ENCODE data around the gene BZW1.

Gene BZW1

DNA sequence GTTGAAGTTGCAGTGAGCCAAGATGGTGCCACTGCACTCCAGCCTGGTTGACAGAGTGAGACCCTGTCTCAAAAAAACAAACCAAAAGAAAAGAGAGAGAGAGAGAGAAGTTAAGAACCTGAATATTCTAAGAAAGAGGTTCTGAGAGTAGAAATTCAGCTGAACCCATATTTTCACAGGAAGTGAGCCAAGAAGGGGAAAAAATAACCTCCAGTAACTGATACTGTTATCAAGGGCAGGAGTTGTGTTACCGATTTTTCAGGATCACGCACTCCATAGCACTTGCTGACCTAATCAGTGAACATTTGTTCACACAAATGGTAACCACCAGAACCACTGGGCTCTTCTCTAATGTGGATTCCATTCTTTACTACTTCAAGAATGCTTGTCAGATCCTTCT, 39.1 kb upstream of the BZW1 start:
- DNase-seq (ENCODE audit: low read depth in 1 of 2, low spot score in 1 of 2), result no peak
- TF ChIP-seq, protein P1, sequence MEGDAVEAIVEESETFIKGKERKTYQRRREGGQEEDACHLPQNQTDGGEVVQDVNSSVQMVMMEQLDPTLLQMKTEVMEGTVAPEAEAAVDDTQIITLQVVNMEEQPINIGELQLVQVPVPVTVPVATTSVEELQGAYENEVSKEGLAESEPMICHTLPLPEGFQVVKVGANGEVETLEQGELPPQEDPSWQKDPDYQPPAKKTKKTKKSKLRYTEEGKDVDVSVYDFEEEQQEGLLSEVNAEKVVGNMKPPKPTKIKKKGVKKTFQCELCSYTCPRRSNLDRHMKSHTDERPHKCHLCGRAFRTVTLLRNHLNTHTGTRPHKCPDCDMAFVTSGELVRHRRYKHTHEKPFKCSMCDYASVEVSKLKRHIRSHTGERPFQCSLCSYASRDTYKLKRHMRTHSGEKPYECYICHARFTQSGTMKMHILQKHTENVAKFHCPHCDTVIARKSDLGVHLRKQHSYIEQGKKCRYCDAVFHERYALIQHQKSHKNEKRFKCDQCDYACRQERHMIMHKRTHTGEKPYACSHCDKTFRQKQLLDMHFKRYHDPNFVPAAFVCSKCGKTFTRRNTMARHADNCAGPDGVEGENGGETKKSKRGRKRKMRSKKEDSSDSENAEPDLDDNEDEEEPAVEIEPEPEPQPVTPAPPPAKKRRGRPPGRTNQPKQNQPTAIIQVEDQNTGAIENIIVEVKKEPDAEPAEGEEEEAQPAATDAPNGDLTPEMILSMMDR (IDR thresholded peaks at IDR 0.05; ENCODE audit: insufficient read depth, low read length), result no peak
- no peak for TF ChIP-seq POLR2AphosphoS5 (IDR thresholded peaks at IDR 0.05; ENCODE audit: low read depth)
- no peak for TF ChIP-seq REST (IDR thresholded peaks at IDR 0.05; ENCODE audit: insufficient replicate concordance, low read depth)
- TF ChIP-seq SPI1 (IDR thresholded peaks at IDR 0.05; ENCODE audit: borderline replicate concordance, low read depth), result no peak
- no peak for TF ChIP-seq GABPA (IDR thresholded peaks at IDR 0.05; ENCODE audit: low read depth)
- Histone ChIP-seq H3K27me3 (ENCODE audit: insufficient read depth, poor library complexity, severe bottlenecking) (no peaks in the 10 kb centered on the region), H3K4me3 (replicated peaks; ENCODE audit: insufficient read depth, low read length) (no peak overlapping the region), H3K27ac (replicated peaks) (no peak overlapping the region)

DNA sequence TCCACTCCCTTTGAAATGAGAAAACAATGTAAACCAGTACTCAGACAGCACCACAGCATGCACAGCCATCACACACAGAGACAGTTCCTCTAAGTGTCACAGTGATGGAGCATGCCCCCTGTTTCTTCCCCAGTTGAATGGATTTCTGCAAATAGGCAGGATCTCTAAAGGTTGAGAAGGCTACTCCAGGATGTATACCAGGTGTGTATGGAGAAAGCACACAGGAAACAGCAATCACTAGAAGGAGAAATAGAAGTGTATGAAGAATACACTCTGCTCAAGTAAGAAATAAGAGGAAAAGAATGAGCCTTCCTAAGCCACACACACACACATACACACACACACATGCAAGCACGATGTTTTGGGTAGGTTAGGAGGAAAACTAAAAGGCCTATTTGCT, 38.6 kb upstream of the BZW1 start:
- Histone ChIP-seq H3K27ac (replicated peaks) (no peak overlapping the region), H3K4me3 (replicated peaks; ENCODE audit: insufficient read depth, low read length) (no peak overlapping the region), H3K27me3 (ENCODE audit: insufficient read depth, poor library complexity, severe bottlenecking) (no peaks in the 10 kb centered on the region)
- no peak for TF ChIP-seq SPI1 (IDR thresholded peaks at IDR 0.05; ENCODE audit: borderline replicate concordance, low read depth)
- no peak for TF ChIP-seq REST (IDR thresholded peaks at IDR 0.05; ENCODE audit: insufficient replicate concordance, low read depth)
- no peak for TF ChIP-seq POLR2AphosphoS5 (IDR thresholded peaks at IDR 0.05; ENCODE audit: low read depth)
- TF ChIP-seq, protein P1 (IDR thresholded peaks at IDR 0.05; ENCODE audit: insufficient read depth, low read length), result no peak
- TF ChIP-seq GABPA (IDR thresholded peaks at IDR 0.05; ENCODE audit: low read depth), result no peak
- DNase-seq (ENCODE audit: low read depth in 1 of 2, low spot score in 1 of 2), result no peak

GRCh38 chr2:200774920-200775319, 36.8 kb upstream of the BZW1 start:
- H3K27ac ChIP-seq (replicated peaks), result no peak overlapping the region
- TF ChIP-seq GABPA (IDR thresholded peaks at IDR 0.05; ENCODE audit: low read depth), result no peak
- no peak for TF ChIP-seq REST (IDR thresholded peaks at IDR 0.05; ENCODE audit: insufficient replicate concordance, low read depth)
- TF ChIP-seq, protein P1 (IDR thresholded peaks at IDR 0.05; ENCODE audit: insufficient read depth, low read length), result no peak
- TF ChIP-seq POLR2AphosphoS5 (IDR thresholded peaks at IDR 0.05; ENCODE audit: low read depth), result no peak
- TF ChIP-seq SPI1 (IDR thresholded peaks at IDR 0.05; ENCODE audit: borderline replicate concordance, low read depth), result no peak
- no peak for DNase-seq (ENCODE audit: low read depth in 1 of 2, low spot score in 1 of 2)
- H3K4me3 ChIP-seq (replicated peaks; ENCODE audit: insufficient read depth, low read length), result no peak overlapping the region
- no peaks in the 10 kb centered on the region for H3K27me3 ChIP-seq (ENCODE audit: insufficient read depth, poor library complexity, severe bottlenecking)

Measured in HL-60 (cell line).